ENCODE data around the gene MEIG1.

DNA sequence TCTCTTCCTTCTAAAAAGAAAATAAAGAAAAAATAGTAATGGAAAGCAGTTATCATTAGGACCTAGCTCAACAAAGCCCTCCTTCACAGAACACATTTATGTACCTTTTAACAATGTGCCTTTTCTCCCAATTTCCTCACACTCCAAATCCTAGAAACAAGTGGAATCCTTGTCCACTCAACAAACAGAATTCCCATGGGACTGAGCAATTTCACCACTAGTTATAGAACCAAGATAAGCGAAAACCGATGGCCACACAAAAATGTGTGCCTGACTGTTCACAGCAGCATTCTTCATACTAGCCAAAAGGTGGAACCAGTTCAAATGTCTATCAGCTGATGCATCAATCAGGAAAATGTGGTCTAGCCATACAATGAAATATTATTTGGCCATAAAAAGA is 22.6 kb upstream of the MEIG1 start:
- TF ChIP-seq, protein P1, sequence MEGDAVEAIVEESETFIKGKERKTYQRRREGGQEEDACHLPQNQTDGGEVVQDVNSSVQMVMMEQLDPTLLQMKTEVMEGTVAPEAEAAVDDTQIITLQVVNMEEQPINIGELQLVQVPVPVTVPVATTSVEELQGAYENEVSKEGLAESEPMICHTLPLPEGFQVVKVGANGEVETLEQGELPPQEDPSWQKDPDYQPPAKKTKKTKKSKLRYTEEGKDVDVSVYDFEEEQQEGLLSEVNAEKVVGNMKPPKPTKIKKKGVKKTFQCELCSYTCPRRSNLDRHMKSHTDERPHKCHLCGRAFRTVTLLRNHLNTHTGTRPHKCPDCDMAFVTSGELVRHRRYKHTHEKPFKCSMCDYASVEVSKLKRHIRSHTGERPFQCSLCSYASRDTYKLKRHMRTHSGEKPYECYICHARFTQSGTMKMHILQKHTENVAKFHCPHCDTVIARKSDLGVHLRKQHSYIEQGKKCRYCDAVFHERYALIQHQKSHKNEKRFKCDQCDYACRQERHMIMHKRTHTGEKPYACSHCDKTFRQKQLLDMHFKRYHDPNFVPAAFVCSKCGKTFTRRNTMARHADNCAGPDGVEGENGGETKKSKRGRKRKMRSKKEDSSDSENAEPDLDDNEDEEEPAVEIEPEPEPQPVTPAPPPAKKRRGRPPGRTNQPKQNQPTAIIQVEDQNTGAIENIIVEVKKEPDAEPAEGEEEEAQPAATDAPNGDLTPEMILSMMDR (IDR thresholded peaks at IDR 0.05), result no peak
- TF ChIP-seq EP300 (IDR thresholded peaks at IDR 0.05) (no peak), POLR2AphosphoS5 (IDR thresholded peaks at IDR 0.05) (no peak), POLR2A (IDR thresholded peaks at IDR 0.05) (no peak)
